SK-N-SH treated with all-trans-retinoic acid at 6 μM for 48 hours (cell line): ENCODE measurements around the gene ZNF19.

ENCODE experiments used
- RARB ChIP-seq: fragments of 250-450 bp; sonication (Bioruptor Pico); IDR thresholded peaks from 2 replicates; pipeline ENCODE4 v1.8.0; 2021; ENCODE audit warnings: mild to moderate bottlenecking, moderate library complexity
- ZNF8 ChIP-seq: fragments of 450-650 bp; formaldehyde crosslinking; IDR thresholded peaks from 2 replicates; pipeline ENCODE4 v1.5.0; 2020; ENCODE audit warnings: mild to moderate bottlenecking, moderate library complexity

GRCh38 chr16:71461686-71462648, 27.2 kb downstream of the ZNF19 start, which contains the start of gene ZNF23:
- TF ChIP-seq RARB (CRISPR knock-in tag) (no peak), ZNF8 (no peak)
